ENCODE results near the gene CALN1.
"Not testable (repeated sequence)": the region's sequence is repeated elsewhere in the genome, so short reads cannot be mapped to it uniquely, and the experiment has no call there.

The CALN1 gene

DNA sequence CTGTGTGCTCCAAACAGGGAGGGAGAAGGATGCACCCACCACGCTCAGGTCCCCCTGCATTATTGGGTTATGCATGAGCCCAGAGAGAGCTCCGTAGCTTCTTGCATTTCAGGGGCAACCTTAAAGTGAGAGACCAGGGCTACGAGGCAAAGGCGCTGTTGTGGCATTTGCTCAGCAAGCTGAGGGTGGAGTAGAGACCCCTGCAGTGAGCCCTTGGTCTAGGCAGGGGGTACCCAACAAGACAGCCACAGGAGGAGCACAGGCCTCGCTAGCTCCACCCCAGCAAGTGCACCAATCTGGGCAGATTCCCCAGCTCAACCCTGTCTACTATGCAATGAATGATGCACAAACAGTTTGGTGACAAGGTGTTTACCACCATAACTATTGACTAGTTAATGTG is 198.4 kb downstream of the CALN1 start:
- no peaks in the 10 kb centered on the region for H3K79me2 ChIP-seq (ENCODE audit: insufficient read depth, low read length)
- no peaks in the 10 kb centered on the region for H3K9me3 ChIP-seq (ENCODE audit: low read length)
- H3K4me1 ChIP-seq (ENCODE audit: insufficient read depth, low read length, severe bottlenecking), result no peaks in the 10 kb centered on the region
- H3K9me2 ChIP-seq (ENCODE audit: low read depth, low read length), result no peaks in the 10 kb centered on the region
- H3K4me3 ChIP-seq (ENCODE audit: low read depth, low read length, poor library complexity, severe bottlenecking), result no peak overlapping the region
- TF ChIP-seq CTCF (IDR thresholded peaks at IDR 0.05; ENCODE audit: low read length) (no peak), EZH2 (IDR thresholded peaks at IDR 0.05; ENCODE audit: borderline replicate concordance, low read length) (no peak)
- no peak overlapping the region for H3K27ac ChIP-seq (ENCODE audit: low read depth, low read length, poor library complexity, severe bottlenecking)
- no peak overlapping the region for H3K4me2 ChIP-seq (ENCODE audit: low read length)
- no peak overlapping the region for H3K9ac ChIP-seq (ENCODE audit: low read length)
- H3F3A ChIP-seq (ENCODE audit: insufficient read depth, low read length), result no peaks in the 10 kb centered on the region
- 0 out of 2 replicates have a peak, but pooled peaks cover 3% of the 10 kb centered on the region for H3K27me3 ChIP-seq (ENCODE audit: insufficient read depth, low read length)
- H4K20me1 ChIP-seq (ENCODE audit: insufficient read depth, low read length), result no peaks in the 10 kb centered on the region
- no peaks in the 10 kb centered on the region for H3K36me3 ChIP-seq (ENCODE audit: insufficient read depth, low read length)
- H2AFZ ChIP-seq (ENCODE audit: low read length), result no peak overlapping the region

- TF ChIP-seq EZH2 (IDR thresholded peaks at IDR 0.05; ENCODE audit: borderline replicate concordance, low read length) (no peak), CTCF (IDR thresholded peaks at IDR 0.05; ENCODE audit: low read length) (no peak)
- Histone ChIP-seq H3K9ac (ENCODE audit: low read length) (no peak overlapping the region), H4K20me1 (ENCODE audit: insufficient read depth, low read length) (no peaks in the 10 kb centered on the region)
Measured at GRCh38 chr7:72213081-72213480, 199.1 kb downstream of the CALN1 start.

GRCh38 chr7:72211175-72211574 is 201.0 kb downstream of the CALN1 start:
- H3K4me3 ChIP-seq (ENCODE audit: low read depth, low read length, poor library complexity, severe bottlenecking), result no peak overlapping the region
- no peak overlapping the region for H2AFZ ChIP-seq (ENCODE audit: low read length)
- no peak overlapping the region for H3K27ac ChIP-seq (ENCODE audit: low read depth, low read length, poor library complexity, severe bottlenecking)
- no peaks in the 10 kb centered on the region for H4K20me1 ChIP-seq (ENCODE audit: insufficient read depth, low read length)
- no peaks in the 10 kb centered on the region for H3K4me1 ChIP-seq (ENCODE audit: insufficient read depth, low read length, severe bottlenecking)
- H3K9me2 ChIP-seq (ENCODE audit: low read depth, low read length), result no peaks in the 10 kb centered on the region
- no peaks in the 10 kb centered on the region for H3F3A ChIP-seq (ENCODE audit: insufficient read depth, low read length)
- H3K79me2 ChIP-seq (ENCODE audit: insufficient read depth, low read length), result no peaks in the 10 kb centered on the region
- H3K36me3 ChIP-seq (ENCODE audit: insufficient read depth, low read length), result no peaks in the 10 kb centered on the region
- no peak for TF ChIP-seq CTCF (IDR thresholded peaks at IDR 0.05; ENCODE audit: low read length)
- TF ChIP-seq EZH2 (IDR thresholded peaks at IDR 0.05; ENCODE audit: borderline replicate concordance, low read length), result no peak
- H3K9me3 ChIP-seq (ENCODE audit: low read length), result no peaks in the 10 kb centered on the region
- 0 out of 2 replicates have a peak, but pooled peaks cover 3% of the 10 kb centered on the region for H3K27me3 ChIP-seq (ENCODE audit: insufficient read depth, low read length)
- H3K9ac ChIP-seq (ENCODE audit: low read length), result no peak overlapping the region
- no peak overlapping the region for H3K4me2 ChIP-seq (ENCODE audit: low read length)

More at GRCh38 chr7:72213081-72213480, 199.1 kb downstream of the CALN1 start:
- Histone ChIP-seq H3K9me3 (ENCODE audit: low read length) (no peaks in the 10 kb centered on the region), H3K4me3 (ENCODE audit: low read depth, low read length, poor library complexity, severe bottlenecking) (no peak overlapping the region), H3K79me2 (ENCODE audit: insufficient read depth, low read length) (no peaks in the 10 kb centered on the region), H3K4me1 (ENCODE audit: insufficient read depth, low read length, severe bottlenecking) (no peaks in the 10 kb centered on the region), H2AFZ (ENCODE audit: low read length) (no peak overlapping the region), H3K4me2 (ENCODE audit: low read length) (no peak overlapping the region), H3K27me3 (ENCODE audit: insufficient read depth, low read length) (0 out of 2 replicates have a peak, but pooled peaks cover 3% of the 10 kb centered on the region), H3K27ac (ENCODE audit: low read depth, low read length, poor library complexity, severe bottlenecking) (no peak overlapping the region), H3F3A (ENCODE audit: insufficient read depth, low read length) (no peaks in the 10 kb centered on the region), H3K36me3 (ENCODE audit: insufficient read depth, low read length) (no peaks in the 10 kb centered on the region), H3K9me2 (ENCODE audit: low read depth, low read length) (no peaks in the 10 kb centered on the region)

DNA sequence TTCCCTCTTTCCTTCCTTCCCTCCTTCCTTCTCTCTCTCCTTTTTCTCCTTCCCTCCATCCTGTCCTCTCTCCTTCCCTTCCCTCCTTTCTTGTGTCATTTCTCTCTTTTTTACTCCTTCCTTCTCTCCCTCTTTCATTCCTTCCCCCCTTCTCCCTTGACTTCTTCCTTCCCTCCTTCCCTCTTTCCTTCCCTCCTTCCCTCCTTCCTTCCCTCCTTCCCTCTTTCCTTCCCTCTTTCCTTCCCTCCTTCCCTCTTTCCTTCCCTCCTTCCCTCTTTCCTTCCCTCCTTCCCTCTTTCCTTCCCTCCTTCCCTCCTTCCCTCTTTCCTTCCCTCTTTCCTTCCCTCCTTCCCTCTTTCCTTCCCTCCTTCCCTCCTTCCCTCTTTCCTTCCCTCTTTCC is 203.1 kb downstream of the CALN1 start:
- H4K20me1 ChIP-seq (ENCODE audit: insufficient read depth, low read length); H3K9me3 ChIP-seq (ENCODE audit: low read length); H3K27me3 ChIP-seq (ENCODE audit: insufficient read depth, low read length); H3K36me3 ChIP-seq (ENCODE audit: insufficient read depth, low read length); H3K9me2 ChIP-seq (ENCODE audit: low read depth, low read length); H3K79me2 ChIP-seq (ENCODE audit: insufficient read depth, low read length); H3K9ac ChIP-seq (ENCODE audit: low read length); H3K4me1 ChIP-seq (ENCODE audit: insufficient read depth, low read length, severe bottlenecking); H3K27ac ChIP-seq (ENCODE audit: low read depth, low read length, poor library complexity, severe bottlenecking); H3F3A ChIP-seq (ENCODE audit: insufficient read depth, low read length); H3K4me2 ChIP-seq (ENCODE audit: low read length); H2AFZ ChIP-seq (ENCODE audit: low read length); H3K4me3 ChIP-seq (ENCODE audit: low read depth, low read length, poor library complexity, severe bottlenecking): not testable (repeated sequence)
